A549 (cell line): ENCODE measurements around the gene SAT1. TPM values are rescaled to one million over a fixed set of nuclear protein-coding genes. Genes with fewer than 3 reads are reported as not detected.
A peak's percentile ranks its signal among the peaks of the same experiment; 100 is the strongest.

Experiments used
- ATAC-seq, 2 experiments: fragments of 200-7000 bp in 1 of 2; fragments of >200 bp in 1 of 2; cut with Nextera tagmentation in 1 of 2; cut with Tn5 transposase in 1 of 2; 3 replicates each; pipeline versions ENCODE4 v1.8.0 to v1.9.1; 2018 to 2020; ENCODE audit warnings: mild to moderate bottlenecking in 1 of 2, moderate library complexity in 1 of 2
- CTCF ChIA-PET: fragments of 300-600 bp; sonication (Branson Sonifier 250); formaldehyde crosslinking; extraction: SDS; loops from one replicate; lab custom pipeline; 2021; ENCODE audit warnings: antibody characterized with exemption, inconsistent platforms; lab: Yijun Ruan, JAX
- POLR2A ChIA-PET: fragments of 350-600 bp; formaldehyde crosslinking; extraction: SDS; loops from one replicate; lab custom pipeline; 2021; ENCODE audit warnings: antibody characterized with exemption, inconsistent platforms; lab: Yijun Ruan, JAX
- DNase-seq, 2 experiments: peaks; one replicate each; pipeline versions ENCODE4 v3.0.0 to v3.0.0-alpha.2; 2011 to 2016; ENCODE audit warnings: low read depth in 1 of 2, low spot score in 1 of 2
- FAIRE-seq: peaks from 2 replicates; lab custom pipeline; 2011; peaks lifted over from hg19 to GRCh38; lab: Jason Lieb, UNC
- H3K27ac ChIP-seq, 2 experiments: fragments of >200 bp; sonication (Bioruptor Twin); formaldehyde crosslinking; 3 replicates each; pipeline ENCODE4 v1.5.1; 2016 to 2017
- H3K4me1 ChIP-seq: fragments of >200 bp; sonication (Bioruptor Twin); formaldehyde crosslinking; 3 replicates; pipeline ENCODE4 v1.6.1; 2016
- H3K4me2 ChIP-seq: fragments of >200 bp; sonication (Bioruptor Twin); formaldehyde crosslinking; 3 replicates; pipeline ENCODE4 v1.6.1; 2016
- H3K4me3 ChIP-seq: fragments of >200 bp; sonication (Bioruptor Twin); formaldehyde crosslinking; 3 replicates; pipeline ENCODE4 v1.5.1; 2016
- H3K9me3 ChIP-seq: fragments of >200 bp; sonication (Bioruptor Twin); formaldehyde crosslinking; 3 replicates; pipeline ENCODE4 v1.6.1; 2016
- ATOH8 ChIP-seq: fragments of 250-450 bp; sonication (Bioruptor Pico); IDR thresholded peaks from 2 replicates; pipeline ENCODE4 v1.5.0; 2020; ENCODE audit warnings: low read depth, mild to moderate bottlenecking, moderate library complexity
- CBX8 ChIP-seq: fragments of 200-600 bp; sonication (generic); IDR thresholded peaks from 2 replicates; pipeline ENCODE4 v1.6.1; 2016
- CEBPB ChIP-seq, 2 experiments: fragments of >200 bp in 1 of 2; sonication (Bioruptor Twin) in 1 of 2; formaldehyde crosslinking in 1 of 2; IDR thresholded peaks; 2 replicates each; pipeline ENCODE4 v1.6.1; 2012 to 2016
- EHMT2 ChIP-seq: fragments of 200-600 bp; sonication (generic); IDR thresholded peaks from 2 replicates; pipeline ENCODE4 v1.6.1; 2016; ENCODE audit warnings: antibody characterized with exemption, low read depth, mild to moderate bottlenecking, moderate library complexity
- EP300 ChIP-seq, 2 experiments: fragments of >200 bp; sonication (Bioruptor Twin); formaldehyde crosslinking; IDR thresholded peaks; 2 replicates in 1 of 2; 3 replicates in 1 of 2; pipeline ENCODE4 v1.6.1; 2016 to 2017
- ESRRA ChIP-seq: fragments of 150-350 bp; IDR thresholded peaks from 2 replicates; pipeline ENCODE4 v1.6.1; 2014; ENCODE audit warnings: mild to moderate bottlenecking, low read length, borderline replicate concordance
- FOSB ChIP-seq: fragments of 250-450 bp; sonication (Bioruptor Pico); IDR thresholded peaks from 2 replicates; pipeline ENCODE4 v1.5.0; 2020; ENCODE audit warnings: mild to moderate bottlenecking, moderate library complexity
- FOSL2 ChIP-seq, 2 experiments: fragments of 450-650 bp in 1 of 2; fragments of >200 bp in 1 of 2; sonication (Bioruptor Twin) in 1 of 2; formaldehyde crosslinking; IDR thresholded peaks; 2 replicates each; pipeline versions ENCODE4 v1.5.0 to v1.6.1; 2016 to 2020; ENCODE audit warnings: mild to moderate bottlenecking in 1 of 2, moderate library complexity in 1 of 2
- GATA3 ChIP-seq: IDR thresholded peaks from 2 replicates; pipeline ENCODE4 v1.6.1; 2012; ENCODE audit warnings: borderline replicate concordance
- HMGXB4 ChIP-seq: fragments of 250-450 bp; sonication (Bioruptor Pico); IDR thresholded peaks from 2 replicates; pipeline ENCODE4 v1.5.0; 2021; ENCODE audit warnings: mild to moderate bottlenecking, moderate library complexity, borderline replicate concordance
- HOXB13 ChIP-seq: fragments of 250-450 bp; sonication (Bioruptor Pico); IDR thresholded peaks from 2 replicates; pipeline ENCODE4 v1.5.0; 2020; ENCODE audit warnings: low read depth, mild to moderate bottlenecking, moderate library complexity
- HOXB5 ChIP-seq: fragments of 250-450 bp; sonication (Bioruptor Pico); IDR thresholded peaks from 2 replicates; pipeline ENCODE4 v1.5.0; 2020; ENCODE audit warnings: mild to moderate bottlenecking, moderate library complexity
- JUNB ChIP-seq: fragments of >200 bp; sonication (Bioruptor Twin); formaldehyde crosslinking; IDR thresholded peaks from 2 replicates; pipeline ENCODE4 v1.6.1; 2016
- KDM5A ChIP-seq: fragments of 200-600 bp; sonication (generic); IDR thresholded peaks from 2 replicates; pipeline ENCODE4 v1.6.1; 2016; ENCODE audit warnings: antibody characterized with exemption, mild to moderate bottlenecking
- NPAS2 ChIP-seq: fragments of 250-450 bp; sonication (Bioruptor Pico); IDR thresholded peaks from 2 replicates; pipeline ENCODE4 v1.8.0; 2022; ENCODE audit warnings: mild to moderate bottlenecking, moderate library complexity, borderline replicate concordance
- NR3C1 ChIP-seq: fragments of >200 bp; sonication (Bioruptor Twin); formaldehyde crosslinking; IDR thresholded peaks from 3 replicates; pipeline ENCODE4 v1.6.1; 2017
- POLR2A ChIP-seq: IDR thresholded peaks from 2 replicates; pipeline ENCODE4 v1.6.1; 2012; ENCODE audit warnings: mild to moderate bottlenecking, low read length
- RAD21 ChIP-seq, 2 experiments: fragments of >200 bp in 1 of 2; sonication (Bioruptor Twin) in 1 of 2; formaldehyde crosslinking in 1 of 2; IDR thresholded peaks in 1 of 2; conservative IDR thresholded peaks in 1 of 2; 2 replicates in 1 of 2; 3 replicates in 1 of 2; pipeline ENCODE4 v1.6.1; 2012 to 2018; ENCODE audit warnings: inconsistent platforms in 1 of 2
- RARB ChIP-seq: fragments of 250-450 bp; sonication (Bioruptor Pico); IDR thresholded peaks from 2 replicates; pipeline ENCODE4 v1.8.0; 2021; ENCODE audit warnings: mild to moderate bottlenecking, moderate library complexity
- SMC3 ChIP-seq: fragments of >200 bp; sonication (Bioruptor Twin); formaldehyde crosslinking; IDR thresholded peaks from 3 replicates; pipeline ENCODE4 v1.6.1; 2018; ENCODE audit warnings: inconsistent platforms
- TFCP2L1 ChIP-seq: fragments of 250-450 bp; sonication (Bioruptor Pico); IDR thresholded peaks from 2 replicates; pipeline ENCODE4 v1.5.0; 2021; ENCODE audit warnings: mild to moderate bottlenecking
- TP53 ChIP-seq: fragments of 250-450 bp; sonication (Bioruptor Pico); IDR thresholded peaks from 2 replicates; pipeline ENCODE4 v1.5.0; 2021; ENCODE audit warnings: mild to moderate bottlenecking, moderate library complexity
- ZNF302 ChIP-seq: fragments of 250-450 bp; sonication (Bioruptor Pico); IDR thresholded peaks from 2 replicates; pipeline ENCODE4 v1.9.0; 2021; ENCODE audit warnings: inconsistent platforms, mild to moderate bottlenecking, moderate library complexity
- ZSCAN20 ChIP-seq: fragments of 250-450 bp; sonication (Bioruptor Pico); IDR thresholded peaks from 2 replicates; pipeline ENCODE4 v1.8.0; 2022; ENCODE audit warnings: mild to moderate bottlenecking, moderate library complexity
- WGBS: methylation state at CpG from one replicate; pipeline ENCODE4 v1.1.6; 2017; ENCODE audit errors: missing lambda C conversion rate; 5-methylcytosine and 5-hydroxymethylcytosine counted together
- polyA plus RNA-seq, 4 experiments: library from polyadenylated mRNA; depleted of rRNA in 3 of 4; stranded (reverse); fragments of >200 nt; fragmentation: RNase III in 1 of 4; extraction: RNeasy Plus Mini Kit Qiagen cat#74134 plus additional on column Dnase treatment in 1 of 4; gene quantifications; 2 replicates in 3 of 4; 3 replicates in 1 of 4; pipeline ENCODE4 v1.2.3, GENCODE V29; 2011 to 2017
- TF ChIP-seq, protein P1 (sequence below): fragments of 200-600 bp; sonication (generic); IDR thresholded peaks from 2 replicates; pipeline ENCODE4 v1.6.1; 2016; ENCODE audit warnings: antibody characterized with exemption, mild to moderate bottlenecking, moderate library complexity
- TF ChIP-seq, protein P2 (sequence below): IDR thresholded peaks from 2 replicates; pipeline ENCODE4 v1.6.1; 2012; ENCODE audit warnings: low read depth, borderline replicate concordance

The SAT1 gene
- polyA plus RNA-seq, 2 of the 4 experiments (the other 2 are of a cell fraction), result 585 to 3,185 TPM

DNA sequence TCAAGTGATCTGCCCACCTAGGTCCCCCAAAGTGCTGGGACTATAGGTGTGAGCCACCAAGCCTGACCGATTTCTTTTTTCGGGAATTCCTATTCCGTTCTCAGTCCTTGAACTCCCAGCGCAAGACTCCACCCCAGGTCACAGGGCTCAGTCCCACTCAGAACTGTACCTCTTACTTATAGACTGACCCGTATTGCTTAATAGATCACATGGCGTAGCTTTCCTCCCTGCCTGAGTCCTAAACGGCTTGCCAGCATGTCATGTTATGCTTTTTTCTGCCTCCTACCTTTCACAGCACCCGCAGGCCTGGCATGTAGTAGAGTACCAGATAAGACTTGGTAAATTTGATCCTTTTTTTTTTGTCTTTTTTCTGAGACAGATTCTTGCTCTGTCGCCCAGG is 22.4 kb downstream of the SAT1 start:
- FAIRE-seq, result no peak
- CTCF ChIA-PET, result interaction anchor here (0.7 to 1.6 kb wide), 4 partner anchors 43 to 248 kb away, joined by 3 to 6 read pairs (median 4); no protein-coding TSS in a partner anchor

DNA sequence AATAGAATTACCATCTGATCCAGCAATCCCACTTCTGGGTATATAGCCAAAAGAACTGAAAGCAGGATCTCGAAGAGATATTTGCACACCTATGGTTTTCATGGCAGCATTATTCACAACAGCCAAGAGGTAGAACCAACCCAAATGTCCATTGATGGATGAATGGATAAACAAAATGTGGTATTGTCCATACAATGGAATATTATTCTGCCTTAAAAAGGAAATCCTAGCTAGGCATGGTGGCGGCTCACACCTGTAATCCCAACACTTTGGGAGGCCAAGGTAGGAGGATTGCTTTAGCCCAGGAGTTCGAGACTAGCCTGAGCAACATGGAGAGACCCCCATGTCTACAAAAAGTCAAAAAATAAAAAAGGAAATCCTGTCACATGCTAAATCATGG is 27.3 kb downstream of the SAT1 start:
- CTCF ChIA-PET, result interaction anchor here (1.8 kb wide), 1 partner anchor 9 kb away, joined by 7 read pairs; no protein-coding TSS in a partner anchor

More for the DNA sequence above, 22.4 kb downstream of the SAT1 start:
- Histone ChIP-seq H3K4me2 (peak overlapping the region; percentile 72), H3K4me1 (peaks cover 53% of the 10 kb centered on the region), H3K27ac (peak overlapping the region; percentile 88 to 98), H3K9me3 (no peaks in the 10 kb centered on the region), H3K4me3 (no peak overlapping the region)
- TF ChIP-seq ESRRA (no peak), RAD21 (conservative IDR thresholded peaks at IDR 0.05 in 1 of 2, IDR thresholded peaks at IDR 0.05 in 1 of 2) (no peak), FOSL2 (IDR thresholded peaks at IDR 0.05) (no peak), FOSL2 (CRISPR knock-in tag; IDR thresholded peaks at IDR 0.05) (no peak), CBX8 (no peak), ZNF302 (CRISPR knock-in tag) (no peak), FOSB (CRISPR knock-in tag) (no peak), RARB (CRISPR knock-in tag) (no peak), EP300 (IDR thresholded peaks at IDR 0.05) (no peak), SMC3 (no peak), NPAS2 (CRISPR knock-in tag) (no peak), ATOH8 (CRISPR knock-in tag) (no peak)
- TF ChIP-seq, protein P1, sequence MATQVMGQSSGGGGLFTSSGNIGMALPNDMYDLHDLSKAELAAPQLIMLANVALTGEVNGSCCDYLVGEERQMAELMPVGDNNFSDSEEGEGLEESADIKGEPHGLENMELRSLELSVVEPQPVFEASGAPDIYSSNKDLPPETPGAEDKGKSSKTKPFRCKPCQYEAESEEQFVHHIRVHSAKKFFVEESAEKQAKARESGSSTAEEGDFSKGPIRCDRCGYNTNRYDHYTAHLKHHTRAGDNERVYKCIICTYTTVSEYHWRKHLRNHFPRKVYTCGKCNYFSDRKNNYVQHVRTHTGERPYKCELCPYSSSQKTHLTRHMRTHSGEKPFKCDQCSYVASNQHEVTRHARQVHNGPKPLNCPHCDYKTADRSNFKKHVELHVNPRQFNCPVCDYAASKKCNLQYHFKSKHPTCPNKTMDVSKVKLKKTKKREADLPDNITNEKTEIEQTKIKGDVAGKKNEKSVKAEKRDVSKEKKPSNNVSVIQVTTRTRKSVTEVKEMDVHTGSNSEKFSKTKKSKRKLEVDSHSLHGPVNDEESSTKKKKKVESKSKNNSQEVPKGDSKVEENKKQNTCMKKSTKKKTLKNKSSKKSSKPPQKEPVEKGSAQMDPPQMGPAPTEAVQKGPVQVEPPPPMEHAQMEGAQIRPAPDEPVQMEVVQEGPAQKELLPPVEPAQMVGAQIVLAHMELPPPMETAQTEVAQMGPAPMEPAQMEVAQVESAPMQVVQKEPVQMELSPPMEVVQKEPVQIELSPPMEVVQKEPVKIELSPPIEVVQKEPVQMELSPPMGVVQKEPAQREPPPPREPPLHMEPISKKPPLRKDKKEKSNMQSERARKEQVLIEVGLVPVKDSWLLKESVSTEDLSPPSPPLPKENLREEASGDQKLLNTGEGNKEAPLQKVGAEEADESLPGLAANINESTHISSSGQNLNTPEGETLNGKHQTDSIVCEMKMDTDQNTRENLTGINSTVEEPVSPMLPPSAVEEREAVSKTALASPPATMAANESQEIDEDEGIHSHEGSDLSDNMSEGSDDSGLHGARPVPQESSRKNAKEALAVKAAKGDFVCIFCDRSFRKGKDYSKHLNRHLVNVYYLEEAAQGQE, result no peak
- WGBS, result 95% methylated on average over 9 of the region's 9 CpGs
- POLR2A ChIA-PET, result interaction anchor here (2.9 kb wide), 1 partner anchor 22 kb away, joined by 41 read pairs; the partner anchor contains the start of gene SAT1
- DNase-seq, result no peak
- no peak for ATAC-seq

More for the DNA sequence above, 27.3 kb downstream of the SAT1 start:
- ATAC-seq (no peak), DNase-seq (no peak), FAIRE-seq (no peak)
- Histone ChIP-seq H3K27ac (peak overlapping the region; percentile 76 to 88), H3K4me1 (peaks cover 31% of the 10 kb centered on the region), H3K4me2 (peak overlapping the region; percentile 62; the same call in 2 of the 3 replicates), H3K9me3 (no peaks in the 10 kb centered on the region), H3K4me3 (no peak overlapping the region)
- WGBS, result 97% methylated on average over 3 of the region's 3 CpGs
- TF ChIP-seq RAD21 (conservative IDR thresholded peaks at IDR 0.05 in 1 of 2, IDR thresholded peaks at IDR 0.05 in 1 of 2), result no peak
- TF ChIP-seq, protein P2, sequence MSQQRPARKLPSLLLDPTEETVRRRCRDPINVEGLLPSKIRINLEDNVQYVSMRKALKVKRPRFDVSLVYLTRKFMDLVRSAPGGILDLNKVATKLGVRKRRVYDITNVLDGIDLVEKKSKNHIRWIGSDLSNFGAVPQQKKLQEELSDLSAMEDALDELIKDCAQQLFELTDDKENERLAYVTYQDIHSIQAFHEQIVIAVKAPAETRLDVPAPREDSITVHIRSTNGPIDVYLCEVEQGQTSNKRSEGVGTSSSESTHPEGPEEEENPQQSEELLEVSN, result no peak
- no peak for TF ChIP-seq GATA3
- no peak for TF ChIP-seq JUNB
- TF ChIP-seq HOXB13 (CRISPR knock-in tag), result no peak
- TF ChIP-seq HOXB5 (CRISPR knock-in tag), result no peak
- TF ChIP-seq ZSCAN20 (CRISPR knock-in tag), result no peak
- no peak for TF ChIP-seq HMGXB4
- TF ChIP-seq POLR2A, result no peak
- no peak for TF ChIP-seq SMC3
- no peak for TF ChIP-seq RARB (CRISPR knock-in tag)
- TF ChIP-seq CEBPB (IDR thresholded peaks at IDR 0.05), result no peak
- TF ChIP-seq KDM5A, result no peak
- no peak for TF ChIP-seq TFCP2L1 (CRISPR knock-in tag)
- no peak for TF ChIP-seq NR3C1
- no peak for TF ChIP-seq TP53 (CRISPR knock-in tag)
- no peak for TF ChIP-seq EHMT2
- POLR2A ChIA-PET, result no interaction called here
